ENCODE data around the gene CHCHD3. TPM values are rescaled to one million over a fixed set of nuclear protein-coding genes. Genes with fewer than 3 reads are reported as not detected.
"Not testable (repeated sequence)": the region's sequence is repeated elsewhere in the genome, so short reads cannot be mapped to it uniquely, and the experiment has no call there.

Gene CHCHD3
- total RNA-seq, 1 experiment from 2014 or later: 181 TPM

DNA sequence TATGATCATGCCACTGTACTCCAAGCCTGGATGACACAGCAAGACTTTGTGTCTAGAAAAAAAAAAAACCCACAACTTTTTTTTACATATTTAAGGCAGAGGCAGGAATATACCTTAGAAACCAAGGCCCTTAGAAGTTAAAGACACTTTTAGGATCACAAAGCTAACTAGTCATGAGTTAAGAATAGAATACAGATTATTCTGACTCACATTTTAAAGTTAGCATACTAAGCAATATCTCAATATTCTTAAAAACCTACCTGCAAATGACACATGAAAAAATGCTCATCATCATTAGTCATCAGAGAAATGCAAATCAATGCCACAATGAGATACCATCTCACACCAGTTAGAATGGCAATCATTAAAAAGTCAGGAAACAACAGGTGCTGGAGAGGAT lies 177.7 kb downstream of the CHCHD3 start:
- DNase-seq (ENCODE audit: low spot score): no peak

- not testable (repeated sequence) for DNase-seq (ENCODE audit: low spot score)
Observed at GRCh38 chr7:132902294-132902693, 179.6 kb downstream of the CHCHD3 start.

- no peak for DNase-seq (ENCODE audit: low spot score)
Observed at GRCh38 chr7:132901241-132901640, 180.6 kb downstream of the CHCHD3 start.

DNA sequence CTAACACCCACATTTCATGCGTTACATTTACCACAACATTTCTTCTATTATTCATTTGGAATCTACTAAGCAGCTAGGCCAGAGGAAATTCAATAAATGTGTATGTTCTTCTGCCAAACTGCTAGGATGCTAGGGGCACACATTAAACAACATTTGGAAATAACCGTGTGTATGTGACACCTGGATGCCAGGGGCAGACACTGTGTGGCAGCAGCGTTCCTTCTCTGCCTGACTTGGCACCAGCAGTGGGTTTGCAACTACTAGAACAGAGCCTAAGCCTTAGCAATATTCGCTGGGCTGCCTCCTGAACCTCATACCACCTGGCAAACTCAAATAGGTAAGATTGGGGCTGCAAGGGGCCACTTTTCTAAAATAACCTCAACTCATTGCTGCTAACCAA lies 182.1 kb downstream of the CHCHD3 start:
- DNase-seq (ENCODE audit: low spot score): no peak

DNA sequence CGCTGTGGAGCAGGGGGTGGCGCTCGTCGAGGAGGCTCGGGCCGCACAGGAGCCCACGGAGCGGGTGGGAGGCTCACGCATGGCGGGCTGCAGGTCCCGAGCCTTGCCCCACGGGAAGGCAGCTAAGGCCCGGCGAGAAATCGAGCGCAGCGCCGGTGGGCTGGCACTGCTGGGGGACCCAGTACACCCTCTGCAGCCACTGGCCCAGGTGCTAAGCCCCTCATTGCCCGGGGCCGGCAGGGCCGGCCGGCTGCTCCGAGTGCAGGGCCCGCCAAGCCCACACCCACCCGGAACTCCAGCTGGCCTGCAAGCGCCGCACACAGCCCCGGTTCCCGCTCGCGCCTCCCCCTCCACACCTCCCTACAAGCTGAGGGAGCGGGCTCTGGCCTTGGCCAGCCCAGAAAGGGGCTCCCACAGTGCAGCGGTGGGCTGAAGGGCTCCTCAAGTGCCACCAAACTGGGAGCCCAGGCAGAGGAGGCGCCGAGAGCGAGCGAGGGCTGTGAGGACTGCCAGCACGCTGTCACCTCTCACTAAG lies 183.2 kb downstream of the CHCHD3 start:
- not testable (repeated sequence) for DNase-seq (ENCODE audit: low spot score)

DNA sequence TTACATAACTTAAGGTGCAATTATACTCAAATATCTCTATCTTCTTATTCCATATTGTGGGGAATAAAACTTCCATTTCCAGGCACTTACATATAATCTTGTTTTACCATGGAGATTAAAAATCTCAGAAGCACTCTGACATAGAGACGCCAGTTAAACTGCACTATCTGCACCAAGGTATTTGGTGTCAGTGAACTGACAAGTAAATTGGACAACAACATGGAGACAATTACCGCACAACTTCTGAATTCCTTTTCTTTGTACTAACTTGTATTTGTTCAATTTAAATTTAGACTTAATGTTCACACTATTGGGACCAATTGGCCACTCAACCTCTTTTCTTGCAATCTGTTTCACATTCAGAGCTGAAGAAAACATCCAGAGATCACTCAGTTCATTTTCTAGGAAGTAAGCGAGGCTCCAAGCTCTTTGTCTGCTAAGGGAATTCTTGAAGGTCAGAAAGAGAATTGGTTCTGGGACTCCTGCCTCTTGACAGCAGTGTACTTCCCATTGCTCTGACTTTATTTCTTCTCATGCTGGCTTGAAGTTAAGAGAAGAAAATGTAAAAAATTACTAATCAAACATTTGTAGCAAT lies 184.7 kb downstream of the CHCHD3 start:
- no peak for DNase-seq (ENCODE audit: low spot score)

GRCh38 chr7:132895231-132895630 lies 186.7 kb downstream of the CHCHD3 start:
- no peak for DNase-seq (ENCODE audit: low spot score)

DNA sequence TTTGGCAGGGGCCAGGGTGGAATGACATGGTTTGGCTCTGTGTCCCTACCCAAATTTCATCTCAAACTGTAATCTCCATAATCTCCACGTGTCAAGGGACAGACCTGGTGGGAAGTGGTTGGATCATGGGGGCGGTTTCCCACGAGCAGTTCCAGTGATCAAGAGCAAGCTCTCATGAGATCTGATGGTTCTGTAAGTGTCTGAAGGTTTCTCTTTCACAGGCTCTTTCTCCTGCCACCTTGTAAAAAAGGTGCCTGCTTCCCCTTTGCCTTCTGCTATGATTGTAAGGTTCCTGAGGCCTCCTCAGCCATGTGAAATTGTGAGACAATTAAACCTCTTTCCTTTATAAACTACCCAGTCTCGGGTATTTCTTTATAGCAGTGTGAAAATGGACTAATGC lies 188.3 kb downstream of the CHCHD3 start:
- DNase-seq (ENCODE audit: low spot score): no peak

GRCh38 chr7:132892744-132893143 lies 189.1 kb downstream of the CHCHD3 start:
- DNase-seq (ENCODE audit: low spot score): not testable (repeated sequence)

DNA sequence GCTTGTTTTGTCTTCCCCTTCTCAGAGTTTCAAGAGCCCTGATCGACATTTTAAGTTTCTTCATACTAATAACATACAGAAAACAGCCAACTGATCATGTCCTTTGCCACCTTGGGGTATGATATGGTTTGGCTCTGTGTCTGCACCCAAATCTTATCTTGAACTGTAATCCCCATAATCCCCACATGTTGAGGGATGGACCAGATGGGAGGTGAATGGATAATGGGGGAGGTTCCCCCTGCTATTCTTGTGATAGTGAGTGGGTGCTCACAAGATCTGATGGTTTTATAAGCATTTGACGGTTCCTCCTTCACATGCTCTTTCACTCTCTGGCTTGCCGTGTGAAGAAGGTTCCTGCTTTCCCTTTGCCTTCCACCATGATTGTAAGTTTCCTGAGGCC lies 190.3 kb downstream of the CHCHD3 start:
- no peak for DNase-seq (ENCODE audit: low spot score)

- no peak for DNase-seq (ENCODE audit: low spot score)
Observed at GRCh38 chr7:132882714-132883428, 199.0 kb downstream of the CHCHD3 start.

DNA sequence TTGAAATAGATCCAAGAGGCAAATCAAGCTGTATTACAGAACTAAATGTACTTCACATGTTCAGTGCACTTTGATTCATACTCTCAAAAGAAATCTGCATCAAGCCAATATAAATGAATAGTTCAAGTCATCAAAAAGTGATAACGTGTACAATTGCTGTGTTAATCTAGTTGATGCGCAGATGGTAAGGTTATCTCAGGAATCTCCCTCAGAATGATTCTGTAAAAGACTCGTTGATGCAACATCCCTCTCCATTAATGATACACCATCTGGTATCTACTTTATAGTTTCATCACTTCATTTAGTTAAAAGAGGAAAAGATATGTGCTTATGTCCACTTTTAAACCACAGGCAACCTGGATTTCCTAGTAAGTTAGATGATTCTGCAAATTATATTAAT lies 200.6 kb downstream of the CHCHD3 start:
- no peak for DNase-seq (ENCODE audit: low spot score)

DNA sequence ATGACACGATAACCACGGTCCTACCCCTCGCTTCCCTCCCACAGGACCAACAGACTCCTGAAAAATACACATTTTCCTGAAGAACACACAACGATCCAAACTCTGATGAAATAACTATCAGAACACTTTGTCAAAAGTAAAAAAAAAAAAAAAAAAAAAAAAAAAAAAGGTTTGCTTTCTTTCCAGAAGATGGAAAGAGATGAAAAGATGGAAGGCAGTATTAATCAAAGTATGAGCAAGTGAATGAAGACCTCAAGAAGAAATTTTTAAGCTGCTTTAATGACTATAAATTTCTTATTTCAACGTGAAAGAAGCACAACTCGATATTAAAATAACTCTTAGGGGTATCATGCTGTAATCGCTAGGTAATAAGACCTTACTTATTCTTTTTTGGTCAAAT lies 202.3 kb downstream of the CHCHD3 start:
- DNase-seq (ENCODE audit: low spot score): no peak

DNA sequence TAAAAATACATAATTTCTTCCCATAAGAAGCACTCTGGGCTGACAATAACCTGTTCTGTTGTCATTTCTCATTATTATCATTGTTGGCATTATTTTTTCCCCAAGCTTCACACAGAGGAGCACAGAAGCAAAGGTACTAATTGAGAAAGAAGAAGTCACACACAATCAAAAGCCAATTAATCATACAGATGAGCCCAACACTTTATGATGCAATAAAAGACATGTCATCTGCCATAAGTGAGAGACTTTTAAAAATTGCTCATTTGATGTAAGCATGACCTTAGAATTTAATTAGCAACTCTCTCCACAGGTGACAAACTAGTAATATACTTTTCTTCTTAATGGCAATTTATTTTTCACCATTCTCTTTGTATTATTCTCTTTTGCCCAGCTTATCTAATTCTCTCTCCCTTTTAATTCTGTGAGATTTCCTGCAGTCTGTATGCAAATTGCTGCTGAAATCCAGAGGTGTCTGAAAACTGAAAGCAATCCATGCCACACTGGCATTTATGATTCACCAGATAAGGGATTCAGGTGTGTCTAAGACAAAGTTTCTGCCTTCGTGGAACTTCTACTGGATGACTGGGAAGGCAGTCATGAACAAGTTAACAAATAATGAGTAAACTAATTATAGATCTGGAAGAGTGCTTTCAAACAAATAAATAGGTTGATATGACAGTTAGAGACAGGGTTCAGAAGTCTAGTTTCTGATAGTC lies 203.5 kb downstream of the CHCHD3 start:
- no peak for DNase-seq (ENCODE audit: low spot score)

- no peak for DNase-seq (ENCODE audit: low spot score)
Observed at GRCh38 chr7:132877573-132877972, 204.3 kb downstream of the CHCHD3 start.

- DNase-seq (ENCODE audit: low spot score): no peak
Observed at GRCh38 chr7:132876576-132876975, 205.3 kb downstream of the CHCHD3 start.

GRCh38 chr7:132872034-132872433 lies 209.9 kb downstream of the CHCHD3 start:
- DNase-seq (ENCODE audit: low spot score): no peak

- DNase-seq (ENCODE audit: low spot score): no peak
Observed at GRCh38 chr7:132871419-132871818, 210.5 kb downstream of the CHCHD3 start.

- no peak for DNase-seq (ENCODE audit: low spot score)
Observed at GRCh38 chr7:132869166-132869861, 212.6 kb downstream of the CHCHD3 start.

DNA sequence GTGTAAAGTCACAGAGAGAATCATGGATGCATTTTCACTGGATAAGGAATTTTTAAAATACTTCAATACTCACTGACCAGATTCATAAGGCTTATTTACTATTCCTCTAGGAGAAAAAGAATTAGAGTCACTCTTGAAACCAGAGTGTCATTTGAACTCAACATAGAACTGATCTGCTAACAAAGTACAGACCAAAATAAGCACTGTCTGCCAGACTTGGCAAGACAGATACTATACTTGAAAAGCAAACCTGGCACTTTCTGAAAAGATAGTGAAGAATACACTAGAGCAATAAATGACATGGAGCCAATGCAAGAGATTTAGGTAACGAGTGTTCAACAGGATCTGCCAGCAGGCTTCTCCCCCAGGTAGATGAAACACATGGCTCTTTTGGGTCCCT lies 215.3 kb downstream of the CHCHD3 start:
- no peak for DNase-seq (ENCODE audit: low spot score)

GRCh38 chr7:132866144-132866531 lies 215.8 kb downstream of the CHCHD3 start:
- DNase-seq (ENCODE audit: low spot score): no peak

All from A172 (cell line).